Choroid plexus epithelial cell (primary cell): ENCODE results near the gene FKRP.

Experiments
- DNase-seq: peaks from one replicate; pipeline ENCODE4 v3.0.0-alpha.2; 2010; ENCODE audit warnings: low read depth
- H3K4me3 ChIP-seq: 2 replicates; pipeline ENCODE4 v1.5.1; 2011; ENCODE audit warnings: low read depth, mild to moderate bottlenecking, control low read depth, low read length, moderate library complexity
- TF ChIP-seq, protein P1 (sequence below): conservative IDR thresholded peaks from 2 replicates; pipeline ENCODE4 v1.5.1; 2011; ENCODE audit warnings: low read depth, mild to moderate bottlenecking, control low read depth, inconsistent platforms, low read length, moderate library complexity

Gene FKRP, protein sequence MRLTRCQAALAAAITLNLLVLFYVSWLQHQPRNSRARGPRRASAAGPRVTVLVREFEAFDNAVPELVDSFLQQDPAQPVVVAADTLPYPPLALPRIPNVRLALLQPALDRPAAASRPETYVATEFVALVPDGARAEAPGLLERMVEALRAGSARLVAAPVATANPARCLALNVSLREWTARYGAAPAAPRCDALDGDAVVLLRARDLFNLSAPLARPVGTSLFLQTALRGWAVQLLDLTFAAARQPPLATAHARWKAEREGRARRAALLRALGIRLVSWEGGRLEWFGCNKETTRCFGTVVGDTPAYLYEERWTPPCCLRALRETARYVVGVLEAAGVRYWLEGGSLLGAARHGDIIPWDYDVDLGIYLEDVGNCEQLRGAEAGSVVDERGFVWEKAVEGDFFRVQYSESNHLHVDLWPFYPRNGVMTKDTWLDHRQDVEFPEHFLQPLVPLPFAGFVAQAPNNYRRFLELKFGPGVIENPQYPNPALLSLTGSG

GRCh38 chr19:46745521-46746280 lies at the start of gene FKRP:
Gene FKRP (plus strand): TSS chr19:46746057. CDS start chr19:46755451, 9,394 bp downstream.
- TF ChIP-seq, protein P1, sequence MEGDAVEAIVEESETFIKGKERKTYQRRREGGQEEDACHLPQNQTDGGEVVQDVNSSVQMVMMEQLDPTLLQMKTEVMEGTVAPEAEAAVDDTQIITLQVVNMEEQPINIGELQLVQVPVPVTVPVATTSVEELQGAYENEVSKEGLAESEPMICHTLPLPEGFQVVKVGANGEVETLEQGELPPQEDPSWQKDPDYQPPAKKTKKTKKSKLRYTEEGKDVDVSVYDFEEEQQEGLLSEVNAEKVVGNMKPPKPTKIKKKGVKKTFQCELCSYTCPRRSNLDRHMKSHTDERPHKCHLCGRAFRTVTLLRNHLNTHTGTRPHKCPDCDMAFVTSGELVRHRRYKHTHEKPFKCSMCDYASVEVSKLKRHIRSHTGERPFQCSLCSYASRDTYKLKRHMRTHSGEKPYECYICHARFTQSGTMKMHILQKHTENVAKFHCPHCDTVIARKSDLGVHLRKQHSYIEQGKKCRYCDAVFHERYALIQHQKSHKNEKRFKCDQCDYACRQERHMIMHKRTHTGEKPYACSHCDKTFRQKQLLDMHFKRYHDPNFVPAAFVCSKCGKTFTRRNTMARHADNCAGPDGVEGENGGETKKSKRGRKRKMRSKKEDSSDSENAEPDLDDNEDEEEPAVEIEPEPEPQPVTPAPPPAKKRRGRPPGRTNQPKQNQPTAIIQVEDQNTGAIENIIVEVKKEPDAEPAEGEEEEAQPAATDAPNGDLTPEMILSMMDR: no peak
- peak within 1 kb of the TSS; percentile 83 for H3K4me3 ChIP-seq
- DNase-seq: no peak

DNA sequence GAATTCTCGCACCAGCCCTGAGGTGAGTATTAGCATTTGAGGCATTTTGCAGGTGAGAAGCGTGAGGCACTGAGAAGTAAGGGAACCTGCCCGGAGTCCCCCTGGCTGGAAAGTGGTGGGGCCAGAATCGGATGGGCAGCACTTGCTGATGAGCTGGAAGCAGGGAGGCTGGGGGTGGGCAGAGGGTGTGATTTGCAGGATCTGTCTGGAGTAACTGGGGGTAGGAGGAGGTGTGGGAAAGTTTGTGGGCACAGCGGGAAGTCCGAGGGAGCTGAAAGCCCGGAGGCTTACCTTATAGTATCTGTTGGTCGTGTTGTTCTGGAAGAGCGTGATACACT lies 49.0 kb upstream of the FKRP start:
- no peak for DNase-seq
- no peak overlapping the region for H3K4me3 ChIP-seq
- TF ChIP-seq, protein P1: no peak

GRCh38 chr19:46697204-46697960 lies 48.5 kb upstream of the FKRP start:
- TF ChIP-seq, protein P1: no peak
- peak overlapping the region; percentile 45 for H3K4me3 ChIP-seq
- DNase-seq: peak; percentile 85

DNA sequence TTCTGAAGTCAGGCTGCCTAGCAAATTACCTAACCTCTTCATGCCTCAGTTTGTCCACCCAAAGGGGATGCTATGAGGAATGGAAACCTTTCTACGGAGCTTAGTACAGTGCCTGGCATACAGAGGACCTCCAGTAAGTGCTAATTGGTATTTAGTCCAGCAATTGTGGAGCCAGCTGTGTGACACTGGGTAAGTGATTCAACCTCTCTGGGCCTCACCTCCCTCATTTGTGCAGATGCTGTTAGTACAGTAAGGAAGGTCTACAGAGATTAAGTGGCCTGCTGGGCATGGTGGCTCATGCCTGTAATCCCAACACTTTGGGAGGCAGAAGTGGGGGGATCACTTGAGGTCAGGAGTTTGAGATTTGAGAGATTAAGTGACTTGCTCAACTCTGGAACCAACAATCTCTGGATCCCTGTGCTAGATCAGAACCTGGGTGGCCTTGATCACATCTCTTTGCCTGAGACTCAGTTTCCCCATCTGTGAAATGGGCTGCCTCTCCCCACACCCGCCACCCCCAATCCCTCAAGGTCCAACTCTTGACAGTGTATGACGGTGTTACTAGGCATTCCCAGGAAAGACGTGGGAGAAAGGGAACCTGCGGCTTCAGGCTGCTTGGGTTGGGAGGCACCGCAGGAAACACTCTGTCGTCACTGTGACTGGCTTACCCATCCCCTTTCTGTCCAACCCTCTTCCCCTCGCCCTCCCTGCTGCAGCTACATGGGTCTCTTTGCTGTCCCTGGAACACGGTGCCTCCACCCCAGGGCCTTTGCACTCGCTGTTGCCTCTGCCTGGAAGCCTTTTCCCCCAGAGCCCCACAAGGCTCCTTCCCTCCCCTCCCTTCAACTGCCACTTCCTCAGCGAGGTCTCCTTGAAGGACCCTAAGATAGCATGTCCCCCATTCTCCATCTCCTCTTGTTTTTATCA lies 47.2 kb upstream of the FKRP start:
- DNase-seq: no peak
- H3K4me3 ChIP-seq: no peak overlapping the region
- TF ChIP-seq, protein P1: no peak

GRCh38 chr19:46700704-46701103 lies 45.2 kb upstream of the FKRP start:
- DNase-seq: no peak
- TF ChIP-seq, protein P1: no peak
- no peak overlapping the region for H3K4me3 ChIP-seq
